Breast epithelium (tissue), 3 donors: Measurements from ENCODE around the gene ASB7.

Source experiments
- CTCF ChIP-seq, 3 donors: fragments of 450-650 bp; IDR thresholded peaks; one replicate each; pipeline ENCODE4 v1.5.1; 2016 to 2017; ENCODE audit warnings: antibody characterized with exemption in 3 of 3, mild to moderate bottlenecking in 3 of 3, moderate library complexity in 3 of 3
- POLR2AphosphoS5 ChIP-seq, 3 donors: sonication (generic); formaldehyde crosslinking; IDR thresholded peaks; one replicate each; pipeline ENCODE4 v1.6.1; 2017; ENCODE audit warnings: antibody characterized with exemption in 3 of 3

- TF ChIP-seq POLR2AphosphoS5 (IDR thresholded peaks at IDR 0.05) (no peak), CTCF (IDR thresholded peaks at IDR 0.05) (no peak)
These were observed 33.0 kb upstream of the ASB7 start for GRCh38 chr15:100569391-100569790.
